H9 (cell line): ENCODE results near the gene PBX1. TPM values are rescaled to one million over a fixed set of nuclear protein-coding genes. Genes with fewer than 3 reads are reported as not detected.

Experiments used
- DNase-seq: peaks from one replicate; pipeline ENCODE4 v3.0.0-alpha.2; 2017
- H2AFZ ChIP-seq: one replicate; pipeline ENCODE4 v1.6.1; 2013; ENCODE audit warnings: mild to moderate bottlenecking, low read length, control low read depth, moderate library complexity
- H2AK5ac ChIP-seq: 2 replicates; pipeline ENCODE4 v1.6.1; 2013; ENCODE audit warnings: low read length, control low read depth, mixed read lengths; ENCODE audit not compliant: insufficient read length
- H2BK120ac ChIP-seq: one replicate; pipeline ENCODE4 v1.6.1; 2013; ENCODE audit warnings: low read depth, mild to moderate bottlenecking, low read length, control low read depth, inconsistent platforms; ENCODE audit not compliant: poor library complexity, severe bottlenecking
- H2BK12ac ChIP-seq: 2 replicates; pipeline ENCODE4 v1.6.1; 2013; ENCODE audit warnings: low read length, control low read depth, mixed read lengths, low read depth; ENCODE audit not compliant: insufficient read length
- H2BK15ac ChIP-seq: 2 replicates; pipeline ENCODE4 v1.6.1; 2013; ENCODE audit warnings: low read depth, low read length, control low read depth
- H2BK20ac ChIP-seq: one replicate; pipeline ENCODE4 v1.6.1; 2013; ENCODE audit warnings: low read depth, mild to moderate bottlenecking, low read length, control low read depth, inconsistent platforms; ENCODE audit not compliant: poor library complexity, severe bottlenecking
- H2BK5ac ChIP-seq: 2 replicates; pipeline ENCODE4 v1.6.1; 2013; ENCODE audit warnings: low read length, control low read depth, mixed read lengths; ENCODE audit not compliant: insufficient read length
- H3K14ac ChIP-seq: 2 replicates; pipeline ENCODE4 v1.6.1; 2013; ENCODE audit warnings: low read length, control low read depth; ENCODE audit not compliant: insufficient read depth
- H3K18ac ChIP-seq: 2 replicates; pipeline ENCODE4 v1.6.1; 2013; ENCODE audit warnings: low read depth, mild to moderate bottlenecking, mixed read lengths, low read length, control low read depth; ENCODE audit not compliant: insufficient read length
- H3K23ac ChIP-seq: 2 replicates; pipeline ENCODE4 v1.6.1; 2013; ENCODE audit warnings: low read length, control low read depth, mixed read lengths, low read depth; ENCODE audit not compliant: insufficient read length
- H3K23me2 ChIP-seq: 2 replicates; pipeline ENCODE4 v1.6.1; 2013; ENCODE audit warnings: low read depth, mild to moderate bottlenecking, mixed read lengths, low read length, control low read depth; ENCODE audit not compliant: insufficient read length, poor library complexity, severe bottlenecking
- H3K27ac ChIP-seq: 2 replicates; pipeline ENCODE4 v1.5.1; 2013; ENCODE audit warnings: low read length, control low read depth, mixed read lengths, low read depth; ENCODE audit not compliant: insufficient read length
- H3K27me3 ChIP-seq: 2 replicates; pipeline ENCODE4 v1.6.1; 2013; ENCODE audit warnings: low read length, control low read depth, inconsistent platforms; ENCODE audit not compliant: insufficient read depth
- H3K4ac ChIP-seq: 2 replicates; pipeline ENCODE4 v1.6.1; 2013; ENCODE audit warnings: low read depth, mild to moderate bottlenecking, control low read depth, inconsistent platforms, low read length, moderate library complexity
- H3K4me1 ChIP-seq: 2 replicates; pipeline ENCODE4 v1.6.1; 2013; ENCODE audit warnings: low read length, control low read depth, inconsistent platforms; ENCODE audit not compliant: insufficient read depth
- H3K4me2 ChIP-seq: 2 replicates; pipeline ENCODE4 v1.6.1; 2013; ENCODE audit warnings: low read length, control low read depth, mixed read lengths; ENCODE audit not compliant: insufficient read length, insufficient read depth
- H3K56ac ChIP-seq: 2 replicates; pipeline ENCODE4 v1.6.1; 2013; ENCODE audit warnings: low read depth, mild to moderate bottlenecking, mixed read lengths, low read length, control low read depth; ENCODE audit not compliant: insufficient read length
- H3K79me1 ChIP-seq: 2 replicates; pipeline ENCODE4 v1.6.1; 2013; ENCODE audit warnings: low read depth, mild to moderate bottlenecking, moderate library complexity, low read length, control low read depth, inconsistent platforms; ENCODE audit not compliant: insufficient read depth, poor library complexity, severe bottlenecking
- H3K79me2 ChIP-seq: 2 replicates; pipeline ENCODE4 v1.6.1; 2013; ENCODE audit warnings: low read length, control low read depth, inconsistent platforms; ENCODE audit not compliant: insufficient read depth
- H3K9ac ChIP-seq: 2 replicates; pipeline ENCODE4 v1.6.1; 2013; ENCODE audit warnings: low read length, control low read depth, mixed read lengths; ENCODE audit not compliant: insufficient read length; ENCODE audit errors: extremely low read depth
- H3K9me3 ChIP-seq: one replicate; pipeline ENCODE4 v1.6.1; 2013; ENCODE audit warnings: low read depth, low read length, inconsistent platforms; ENCODE audit not compliant: control insufficient read depth
- H3T11ph ChIP-seq: one replicate; pipeline ENCODE4 v1.6.1; 2013; ENCODE audit warnings: mild to moderate bottlenecking, low read length, control low read depth, inconsistent platforms
- H4K20me1 ChIP-seq: one replicate; pipeline ENCODE4 v1.6.1; 2013; ENCODE audit not compliant: control insufficient read depth, insufficient read length, insufficient read depth
- H4K5ac ChIP-seq: 2 replicates; pipeline ENCODE4 v1.6.1; 2013; ENCODE audit warnings: low read depth, mild to moderate bottlenecking, mixed read lengths, low read length, control low read depth; ENCODE audit not compliant: insufficient read length
- H4K8ac ChIP-seq: replicated peaks from 2 replicates; pipeline ENCODE4 v1.6.1; 2013; ENCODE audit warnings: low read length, control low read depth, mixed read lengths, low read depth; ENCODE audit not compliant: insufficient read length
- H4K91ac ChIP-seq: 2 replicates; pipeline ENCODE4 v1.6.1; 2013; ENCODE audit warnings: low read depth, mild to moderate bottlenecking, moderate library complexity, mixed read lengths, low read length, control low read depth; ENCODE audit not compliant: insufficient read length
- H3K27ac Mint-ChIP-seq, 3 experiments: 2 replicates in 2 of 3; 3 replicates in 1 of 3; pipeline ENCODE4 v1.8.0; 2020 to 2021; ENCODE audit warnings: mixed read lengths in 3 of 3, mild to moderate bottlenecking in 1 of 3, moderate library complexity in 1 of 3
- H3K27me3 Mint-ChIP-seq: 2 replicates; pipeline ENCODE4 v1.8.0; 2021; ENCODE audit warnings: low read depth, mild to moderate bottlenecking, moderate library complexity, mixed read lengths
- H3K36me3 Mint-ChIP-seq, 3 experiments: 2 replicates in 2 of 3; 3 replicates in 1 of 3; pipeline ENCODE4 v1.8.0; 2020 to 2021; ENCODE audit warnings: low read depth in 3 of 3, mixed read lengths in 3 of 3; ENCODE audit not compliant: insufficient read depth in 1 of 3
- H3K4me1 Mint-ChIP-seq, 2 experiments: 2 replicates each; pipeline ENCODE4 v1.8.0; 2020; ENCODE audit warnings: mixed read lengths in 2 of 2
- H3K4me3 Mint-ChIP-seq, 2 experiments: 2 replicates in 1 of 2; 3 replicates in 1 of 2; pipeline ENCODE4 v1.8.0; 2020 to 2021; ENCODE audit warnings: mild to moderate bottlenecking in 2 of 2, mixed read lengths in 2 of 2, moderate library complexity in 1 of 2
- H3K9me3 Mint-ChIP-seq, 2 experiments: 2 replicates in 1 of 2; 3 replicates in 1 of 2; pipeline ENCODE4 v1.8.0; 2020; ENCODE audit warnings: mild to moderate bottlenecking in 2 of 2, mixed read lengths in 2 of 2, moderate library complexity in 1 of 2
- CTCF ChIP-seq: fragments of 200-600 bp; sonication (generic); conservative IDR thresholded peaks from 3 replicates; pipeline ENCODE4 v1.8.0; 2021; ENCODE audit warnings: antibody characterized with exemption, mild to moderate bottlenecking
- WGBS: extraction: QIAGEN DNeasy Blood & Tissue Kit; methylation state at CpG from one replicate; pipeline ENCODE4 v1.1.7; 2013; ENCODE audit warnings: missing lambda C conversion rate, low lambda C conversion rate, mixed read lengths; ENCODE audit not compliant: insufficient read length; ENCODE audit errors: extremely low coverage; 5-methylcytosine and 5-hydroxymethylcytosine counted together
- total RNA-seq: library from RNA; stranded (reverse); gene quantifications from 2 replicates; pipeline ENCODE4 v1.2.1, GENCODE V29; 2021

Gene PBX1
- total RNA-seq, 1 experiment from 2014 or later, result 142 TPM

- H2AK5ac ChIP-seq, result no peak overlapping the region
- TF ChIP-seq CTCF, result no peak
- no peak overlapping the region for H2AFZ ChIP-seq
- no peak for DNase-seq
- Mint-ChIP-seq H3K36me3 (peaks cover 0 to 10% (median 6%) of the 10 kb centered on the region in 3 experiments; a peak in 5 of 7 replicates), H3K4me1 (peaks cover 21 to 27% of the 10 kb centered on the region in 2 experiments), H3K4me3 (no peak overlapping the region), H3K9me3 (no peaks in the 10 kb centered on the region), H3K27ac (no peak overlapping the region), H3K27me3 (no peaks in the 10 kb centered on the region)
- no peak overlapping the region for H3K14ac ChIP-seq
- H3K4me1 ChIP-seq, result peaks cover 7% of the 10 kb centered on the region; the same call in 1 of the 2 replicates
- no peaks in the 10 kb centered on the region for H3K9me3 ChIP-seq
- no peaks in the 10 kb centered on the region for H3K23me2 ChIP-seq
- no peak overlapping the region for H4K5ac ChIP-seq
- no peak overlapping the region for H2BK120ac ChIP-seq
- no peak overlapping the region for H2BK15ac ChIP-seq
- H4K91ac ChIP-seq, result no peak overlapping the region
- H3K27ac ChIP-seq, result no peak overlapping the region
- H4K20me1 ChIP-seq, result peaks cover 2% of the 10 kb centered on the region
- H2BK12ac ChIP-seq, result no peak overlapping the region
- no peak overlapping the region for H3K4me2 ChIP-seq
- H3K4ac ChIP-seq, result no peak overlapping the region
- H3K79me2 ChIP-seq, result no peaks in the 10 kb centered on the region
- H2BK5ac ChIP-seq, result no peak overlapping the region
- H2BK20ac ChIP-seq, result no peak overlapping the region
- no peak overlapping the region for H3K18ac ChIP-seq
- no CpG with 5 or more reads among the region's 2 CpGs for WGBS
- no peak overlapping the region for H4K8ac ChIP-seq
- H3K56ac ChIP-seq, result no peak overlapping the region
- no peak overlapping the region for H3K23ac ChIP-seq
- H3K9ac ChIP-seq, result no peak overlapping the region
- H3T11ph ChIP-seq, result no peak overlapping the region
- H3K27me3 ChIP-seq, result no peaks in the 10 kb centered on the region
- no peaks in the 10 kb centered on the region for H3K79me1 ChIP-seq
These were observed 204.1 kb downstream of the PBX1 start for GRCh38 chr1:164763098-164763497.
